AG04449 (cell line): Measurements from ENCODE around the gene USP49.

Experiments
- CTCF ChIA-PET: fragments of 350-600 bp; formaldehyde crosslinking; extraction: SDS; loops from one replicate; lab custom pipeline; 2021; ENCODE audit warnings: antibody characterized with exemption; lab: Yijun Ruan, JAX
- POLR2A ChIA-PET: fragments of 400-600, 350-600 bp; formaldehyde crosslinking; extraction: SDS; loops from one replicate; lab custom pipeline; 2020; ENCODE audit warnings: antibody characterized with exemption, inconsistent platforms; lab: Yijun Ruan, JAX
- DNase-seq: peaks from one replicate; pipeline ENCODE4 v3.0.0-alpha.2; 2010; ENCODE audit warnings: low read depth, low spot score
- H3K4me3 ChIP-seq: 2 replicates; pipeline ENCODE4 v1.5.1; 2011; ENCODE audit warnings: low read depth, mild to moderate bottlenecking, control low read depth, low read length
- TF ChIP-seq, protein P1 (sequence below): IDR thresholded peaks from one replicate; pipeline ENCODE4 v1.5.1; 2011; ENCODE audit warnings: mild to moderate bottlenecking, moderate library complexity, low read length, control low read depth, inconsistent platforms; ENCODE audit not compliant: insufficient read depth; ENCODE audit errors: missing control alignments

USP49 gene

DNA sequence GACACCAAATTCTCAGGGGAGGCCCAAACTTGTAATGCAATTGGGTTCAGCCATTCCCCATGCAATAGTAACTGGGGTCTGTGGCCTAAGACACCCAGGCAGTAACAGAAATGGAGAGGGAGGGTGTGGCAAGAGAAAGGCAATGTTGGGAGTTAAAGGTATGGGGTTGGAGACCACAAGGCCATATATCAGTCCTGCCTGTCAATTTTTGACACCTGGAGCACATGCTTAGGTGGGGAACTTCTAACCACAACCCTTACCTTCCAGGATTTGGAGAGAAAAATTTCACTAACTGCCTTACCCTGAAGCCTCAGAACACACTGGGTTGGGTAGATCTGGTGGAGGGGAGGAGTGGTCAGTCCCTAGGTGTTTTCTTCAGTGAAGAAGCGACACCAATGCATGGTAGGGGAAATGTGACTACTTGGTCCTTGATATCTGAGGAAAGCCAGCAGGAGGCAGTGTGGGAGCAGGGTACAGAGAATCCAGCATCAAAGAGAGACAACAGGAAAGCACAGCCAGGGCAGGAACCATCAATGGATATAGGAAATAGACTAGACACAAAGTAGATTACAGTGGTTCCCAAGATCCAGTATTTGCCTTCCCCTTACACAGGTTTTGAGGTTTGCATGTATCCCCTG lies 6.8 kb upstream of the USP49 start:
- no peak overlapping the region for H3K4me3 ChIP-seq
- POLR2A ChIA-PET = no interaction called here
- DNase-seq = no peak
- TF ChIP-seq, protein P1, sequence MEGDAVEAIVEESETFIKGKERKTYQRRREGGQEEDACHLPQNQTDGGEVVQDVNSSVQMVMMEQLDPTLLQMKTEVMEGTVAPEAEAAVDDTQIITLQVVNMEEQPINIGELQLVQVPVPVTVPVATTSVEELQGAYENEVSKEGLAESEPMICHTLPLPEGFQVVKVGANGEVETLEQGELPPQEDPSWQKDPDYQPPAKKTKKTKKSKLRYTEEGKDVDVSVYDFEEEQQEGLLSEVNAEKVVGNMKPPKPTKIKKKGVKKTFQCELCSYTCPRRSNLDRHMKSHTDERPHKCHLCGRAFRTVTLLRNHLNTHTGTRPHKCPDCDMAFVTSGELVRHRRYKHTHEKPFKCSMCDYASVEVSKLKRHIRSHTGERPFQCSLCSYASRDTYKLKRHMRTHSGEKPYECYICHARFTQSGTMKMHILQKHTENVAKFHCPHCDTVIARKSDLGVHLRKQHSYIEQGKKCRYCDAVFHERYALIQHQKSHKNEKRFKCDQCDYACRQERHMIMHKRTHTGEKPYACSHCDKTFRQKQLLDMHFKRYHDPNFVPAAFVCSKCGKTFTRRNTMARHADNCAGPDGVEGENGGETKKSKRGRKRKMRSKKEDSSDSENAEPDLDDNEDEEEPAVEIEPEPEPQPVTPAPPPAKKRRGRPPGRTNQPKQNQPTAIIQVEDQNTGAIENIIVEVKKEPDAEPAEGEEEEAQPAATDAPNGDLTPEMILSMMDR = peak; percentile 14
- CTCF ChIA-PET = interaction anchor here (0.7 to 9.0 kb wide), 3 partner anchors 9 to 142 kb away, joined by 3 to 78 read pairs (median 5); partner anchors contain the start of genes BYSL and MED20

DNA sequence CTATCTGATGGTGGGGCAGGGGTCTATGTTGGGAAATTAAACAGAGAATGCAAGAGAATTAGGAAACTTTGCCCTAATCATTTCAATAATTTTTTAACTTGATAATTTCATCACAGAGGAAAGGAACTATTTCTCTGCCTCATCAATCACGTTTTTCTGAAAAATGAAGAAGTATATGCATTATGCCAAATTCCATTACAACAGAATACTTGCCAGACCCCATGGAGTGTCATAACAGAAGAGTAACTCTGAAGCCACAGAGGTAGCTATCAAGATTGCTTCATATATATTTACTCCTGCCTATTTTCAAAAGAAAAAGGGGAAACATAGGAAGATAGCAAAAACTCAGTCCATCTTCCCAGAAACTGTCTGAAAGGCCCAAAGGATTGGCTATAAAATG lies 5.7 kb upstream of the USP49 start:
- DNase-seq = no peak
- CTCF ChIA-PET = no interaction called here
- TF ChIP-seq, protein P1 = no peak
- POLR2A ChIA-PET = no interaction called here
- H3K4me3 ChIP-seq = no peak overlapping the region

DNA sequence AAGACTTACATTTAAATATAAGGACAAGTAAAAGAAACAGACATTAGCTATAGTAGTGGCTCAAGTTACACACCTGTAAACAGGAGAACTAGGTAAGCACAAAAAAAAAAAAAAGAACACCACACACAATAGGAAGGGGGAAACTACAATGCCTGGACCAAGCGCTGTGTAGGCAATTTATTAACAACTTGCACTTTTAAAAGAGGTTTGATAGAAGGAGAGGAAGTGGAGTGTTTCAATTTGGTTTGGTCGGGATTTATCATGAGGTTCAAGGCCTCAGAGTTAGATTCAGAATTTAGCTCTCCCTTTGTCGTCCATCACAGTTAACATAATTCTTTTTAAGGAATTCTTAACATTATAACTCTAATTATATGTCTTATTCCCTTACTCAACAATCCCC lies 1.1 kb upstream of the USP49 start:
- H3K4me3 ChIP-seq = peak overlapping the region; percentile 79
- POLR2A ChIA-PET = interaction anchor here (0.6 to 1.0 kb wide), 4 partner anchors 13 to 133 kb away, joined by 3 to 4 read pairs (median 3); no protein-coding TSS in a partner anchor
- DNase-seq = no peak
- TF ChIP-seq, protein P1 = no peak
- CTCF ChIA-PET = interaction anchor here (0.9 to 1.6 kb wide), 4 partner anchors 21 to 148 kb away, joined by 3 to 8 read pairs (median 4); partner anchors contain the start of gene MED20

DNA sequence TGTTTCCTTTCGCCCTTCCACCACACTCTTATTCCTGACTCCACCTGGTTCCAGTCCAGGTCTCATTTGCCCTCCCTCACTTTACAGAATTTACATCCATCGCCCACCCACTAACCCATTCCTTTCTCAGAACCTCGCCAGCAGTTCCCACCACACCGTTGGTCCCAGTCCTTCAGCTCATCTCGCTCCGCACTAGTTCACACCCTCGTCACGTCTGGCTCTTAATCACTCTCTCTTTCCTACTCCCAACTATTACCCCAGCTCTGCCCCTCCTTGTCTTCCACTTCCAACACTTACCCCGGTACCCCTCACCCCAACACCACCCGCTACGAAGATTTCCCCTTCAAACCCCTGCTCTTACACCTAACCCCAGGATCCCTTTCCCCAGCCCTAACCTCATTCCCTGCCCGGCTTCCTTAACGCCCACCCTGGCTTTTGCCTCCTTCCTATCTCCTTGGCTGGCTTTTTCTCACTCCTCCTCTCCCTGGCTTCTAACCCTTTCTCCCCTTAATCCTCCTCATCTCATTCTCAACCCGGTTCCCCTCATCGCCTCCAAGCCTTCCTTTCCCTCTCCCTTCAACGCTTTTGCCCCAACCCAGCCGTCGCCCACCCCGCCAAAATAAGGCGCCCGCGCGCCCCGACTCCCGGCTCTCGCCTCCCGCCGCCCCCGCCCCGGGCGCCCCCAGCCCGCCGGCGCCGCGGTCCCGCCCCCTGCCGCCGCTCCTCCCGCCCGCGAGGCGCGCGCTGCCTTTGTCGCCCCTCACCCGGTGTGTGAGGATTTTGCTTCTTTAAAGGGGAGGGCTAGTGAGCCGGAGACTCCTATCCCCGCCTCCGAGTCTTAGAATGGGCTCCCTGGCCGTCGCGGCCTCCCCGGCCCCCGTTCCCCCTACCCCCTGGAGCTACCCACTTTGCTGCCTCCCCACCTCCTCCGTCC lies 542 bp downstream of the USP49 start:
- CTCF ChIA-PET = interaction anchor here (0.9 to 3.8 kb wide), 7 partner anchors 15 to 150 kb away, joined by 3 to 17 read pairs (median 5); partner anchors contain the start of genes BYSL and MED20

DNA sequence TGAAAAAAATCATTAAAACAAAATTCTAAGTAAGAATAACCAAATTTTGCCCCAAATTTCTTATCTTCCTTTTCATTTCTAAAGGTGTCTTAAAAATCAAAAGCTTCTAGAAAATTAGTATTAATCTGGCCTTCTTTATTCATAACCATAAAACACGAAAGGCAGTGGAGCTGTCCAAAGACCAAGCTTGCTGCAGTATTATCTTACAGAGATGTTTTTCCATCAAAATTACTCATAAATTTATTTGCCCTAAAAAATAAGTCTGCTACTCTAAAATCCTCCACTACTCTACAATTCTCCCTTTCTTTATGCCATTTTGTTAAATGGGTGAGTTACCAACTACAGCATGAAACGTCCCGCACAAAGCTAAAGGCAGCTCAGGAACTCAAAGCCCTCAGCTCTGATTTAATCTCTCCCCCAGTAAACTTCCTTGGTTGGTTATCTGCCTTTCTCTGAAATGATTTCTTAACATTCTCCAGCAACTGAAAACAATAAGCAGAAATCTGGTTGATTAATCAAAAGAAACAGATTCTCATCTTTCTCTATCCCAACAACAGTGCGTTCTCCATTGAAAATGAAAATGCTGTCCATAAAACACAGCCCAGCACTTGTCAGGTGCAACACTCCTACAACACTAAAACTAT lies 2.1 kb downstream of the USP49 start:
- POLR2A ChIA-PET = no interaction called here
- no peak for DNase-seq
- CTCF ChIA-PET = interaction anchor here (1.2 to 3.8 kb wide), 3 partner anchors 28 to 106 kb away, joined by 5 to 17 read pairs (median 5); partner anchors contain the start of genes BYSL, MED20 and TOMM6
- TF ChIP-seq, protein P1 = no peak
- H3K4me3 ChIP-seq = no peak overlapping the region

More for the DNA sequence above, 542 bp downstream of the USP49 start:
- POLR2A ChIA-PET = no interaction called here
- TF ChIP-seq, protein P1 = no peak
- DNase-seq = no peak
- H3K4me3 ChIP-seq = peak overlapping the region; percentile 79
